Thyroid gland (tissue), 4 donors: ENCODE data around the gene GAS6.

Experiments used
- CTCF ChIP-seq, 6 experiments: fragments of 200-600 bp in 3 of 6; fragments of 450-650 bp in 3 of 6; sonication (generic) in 3 of 6; IDR thresholded peaks; one replicate each; pipeline ENCODE4 v1.5.1; 2016 to 2019; ENCODE audit warnings: antibody characterized with exemption in 6 of 6, mild to moderate bottlenecking in 2 of 6, inconsistent platforms in 1 of 6, moderate library complexity in 1 of 6
- POLR2A ChIP-seq, 2 donors: fragments of 450-650 bp; IDR thresholded peaks; one replicate each; pipeline ENCODE4 v1.6.1; 2017; ENCODE audit warnings: antibody characterized with exemption in 2 of 2, mild to moderate bottlenecking in 2 of 2, moderate library complexity in 1 of 2

- TF ChIP-seq CTCF (IDR thresholded peaks at IDR 0.05) (no peak), POLR2A (IDR thresholded peaks at IDR 0.05) (no peak)
These were observed 45.1 kb downstream of the GAS6 start for GRCh38 chr13:113818700-113819295.
